AG10803 (cell line): ENCODE data around the gene ZNF35.
A peak's percentile ranks its signal among the peaks of the same experiment; 100 is the strongest.

Experiments
- DNase-seq: peaks from one replicate; pipeline ENCODE4 v3.0.0; 2010; ENCODE audit warnings: low read depth
- H3K4me3 ChIP-seq: 2 replicates; pipeline ENCODE4 v1.5.1; 2011; ENCODE audit warnings: mild to moderate bottlenecking, low read length, control low read depth
- TF ChIP-seq, protein P1 (sequence below): conservative IDR thresholded peaks from 2 replicates; pipeline ENCODE4 v1.5.1; 2011; ENCODE audit warnings: mild to moderate bottlenecking, low read length, control low read depth, inconsistent platforms

Gene ZNF35

DNA sequence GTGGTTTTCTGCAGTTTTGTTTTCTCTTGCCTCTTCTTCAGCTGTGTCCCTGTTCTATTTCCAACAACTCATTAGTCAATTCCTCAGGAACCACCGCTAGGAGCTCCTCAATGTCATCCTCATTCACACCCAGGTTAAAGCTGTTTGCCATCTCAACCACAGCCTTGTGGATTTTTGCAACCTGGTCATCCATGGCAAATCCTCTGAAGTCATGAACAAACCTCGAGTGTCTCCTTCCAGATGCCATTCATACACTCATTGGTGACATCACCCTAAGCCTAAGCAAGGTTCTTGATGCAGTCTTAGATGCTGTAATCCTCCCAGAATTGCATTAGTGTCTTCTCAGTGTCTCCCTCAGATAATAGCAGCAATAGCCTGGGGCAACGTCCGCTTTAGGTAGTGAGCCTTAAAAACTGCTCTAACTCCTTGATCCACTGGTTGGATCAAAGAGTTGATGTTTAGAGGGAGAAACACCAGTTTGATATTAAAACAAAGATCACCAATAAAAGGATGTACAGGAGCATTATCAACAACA is 32.5 kb downstream of the ZNF35 start:
- H3K4me3 ChIP-seq: no peak overlapping the region
- DNase-seq: peak; percentile 21
- TF ChIP-seq, protein P1, sequence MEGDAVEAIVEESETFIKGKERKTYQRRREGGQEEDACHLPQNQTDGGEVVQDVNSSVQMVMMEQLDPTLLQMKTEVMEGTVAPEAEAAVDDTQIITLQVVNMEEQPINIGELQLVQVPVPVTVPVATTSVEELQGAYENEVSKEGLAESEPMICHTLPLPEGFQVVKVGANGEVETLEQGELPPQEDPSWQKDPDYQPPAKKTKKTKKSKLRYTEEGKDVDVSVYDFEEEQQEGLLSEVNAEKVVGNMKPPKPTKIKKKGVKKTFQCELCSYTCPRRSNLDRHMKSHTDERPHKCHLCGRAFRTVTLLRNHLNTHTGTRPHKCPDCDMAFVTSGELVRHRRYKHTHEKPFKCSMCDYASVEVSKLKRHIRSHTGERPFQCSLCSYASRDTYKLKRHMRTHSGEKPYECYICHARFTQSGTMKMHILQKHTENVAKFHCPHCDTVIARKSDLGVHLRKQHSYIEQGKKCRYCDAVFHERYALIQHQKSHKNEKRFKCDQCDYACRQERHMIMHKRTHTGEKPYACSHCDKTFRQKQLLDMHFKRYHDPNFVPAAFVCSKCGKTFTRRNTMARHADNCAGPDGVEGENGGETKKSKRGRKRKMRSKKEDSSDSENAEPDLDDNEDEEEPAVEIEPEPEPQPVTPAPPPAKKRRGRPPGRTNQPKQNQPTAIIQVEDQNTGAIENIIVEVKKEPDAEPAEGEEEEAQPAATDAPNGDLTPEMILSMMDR: no peak

DNA sequence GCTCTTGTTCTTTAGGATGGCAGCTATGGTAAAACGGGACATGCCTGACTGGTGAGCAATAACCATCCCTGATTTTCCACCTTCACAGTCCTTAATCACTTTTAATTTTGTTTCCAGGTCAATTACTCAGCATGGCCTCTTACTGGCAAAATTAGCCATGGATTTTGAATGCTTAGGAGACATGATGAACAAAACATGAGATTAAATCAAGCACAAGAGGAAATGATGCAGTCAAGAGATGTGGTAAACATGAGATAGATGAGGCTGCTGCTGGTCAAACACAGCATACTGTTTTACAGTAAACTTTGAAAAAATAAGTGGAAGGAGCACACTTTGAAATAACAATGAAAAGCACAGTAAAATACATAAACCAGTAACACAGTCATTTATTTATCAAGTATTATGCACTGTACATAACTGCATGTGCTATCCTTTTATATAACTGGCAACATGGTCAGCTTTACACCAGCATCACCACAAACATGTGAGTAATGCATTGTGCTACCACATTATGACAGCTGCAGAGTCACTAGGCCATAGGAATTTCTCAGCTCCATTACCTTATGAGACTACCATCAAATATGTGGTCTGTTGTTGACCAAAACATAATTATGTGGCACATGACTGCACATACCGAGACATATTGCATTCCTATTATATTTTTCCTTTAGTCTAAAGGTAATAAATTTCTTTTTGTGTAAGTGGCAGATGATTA is 33.8 kb downstream of the ZNF35 start:
- H3K4me3 ChIP-seq: no peak overlapping the region
- peak; percentile 90 for DNase-seq
- TF ChIP-seq, protein P1: no peak

DNA sequence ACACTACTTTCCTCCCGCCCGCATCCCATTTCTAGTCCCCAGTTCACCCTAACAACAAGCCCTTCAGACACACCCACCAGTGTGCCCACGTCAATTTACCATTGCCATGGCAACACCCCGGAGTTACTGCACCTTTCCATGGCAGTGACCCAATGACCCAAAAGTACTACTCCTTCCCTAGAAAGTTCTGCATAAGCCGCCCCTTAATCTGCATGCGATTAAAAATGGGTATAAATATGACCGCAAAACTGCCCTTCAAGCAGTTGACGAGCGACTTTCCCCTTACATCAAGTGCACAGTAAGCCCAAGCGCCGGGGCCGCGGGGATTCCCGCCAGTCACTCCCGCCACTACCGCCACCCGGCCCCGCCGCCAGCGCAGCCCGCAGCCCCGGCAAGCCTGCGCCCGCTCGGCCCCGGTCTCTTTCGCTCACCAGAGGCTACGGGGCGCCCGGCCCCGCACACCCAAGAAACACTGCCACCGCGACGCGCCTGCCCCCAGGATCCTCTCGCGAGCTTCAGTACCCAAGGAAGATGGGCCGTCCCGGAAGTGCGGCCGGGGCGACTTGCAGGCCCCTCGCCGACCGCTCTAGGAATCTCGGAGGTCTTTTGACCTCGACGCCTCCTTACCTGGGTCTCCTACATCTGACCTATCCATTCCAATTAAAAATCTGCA is 36.7 kb downstream of the ZNF35 start:
- peak overlapping the region; percentile 65 for H3K4me3 ChIP-seq
- TF ChIP-seq, protein P1: no peak
- DNase-seq: peak; percentile 92

DNA sequence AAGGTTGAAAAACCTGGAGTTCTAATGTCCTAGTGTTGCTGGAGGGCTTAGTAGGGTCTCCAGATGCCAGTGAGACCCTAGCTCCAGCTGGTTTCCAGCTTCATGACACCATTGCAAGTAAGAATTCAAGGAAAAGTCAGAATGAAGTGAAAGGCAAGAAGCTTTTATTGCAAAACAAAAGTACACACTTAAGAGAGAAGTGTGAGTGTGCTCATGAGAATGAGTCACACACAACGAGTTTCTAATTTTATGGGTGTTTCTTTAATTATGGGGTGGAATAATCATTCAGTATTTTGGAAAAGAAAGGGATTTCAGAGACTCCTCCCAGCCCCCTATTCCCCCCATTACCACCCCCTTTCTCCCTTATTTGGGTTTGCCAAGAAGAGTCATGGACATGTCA is 39.4 kb downstream of the ZNF35 start:
- no peak overlapping the region for H3K4me3 ChIP-seq
- TF ChIP-seq, protein P1: no peak
- DNase-seq: no peak
